Fibroblast of skin of right biceps (primary cell): Measurements from ENCODE around the gene QSER1.
"Not testable (repeated sequence)": the region's sequence is repeated elsewhere in the genome, so short reads cannot be mapped to it uniquely, and the experiment has no call there.

Source experiments
- DNase-seq: peaks from one replicate; pipeline ENCODE4 v3.0.0-alpha.2; 2013

Gene QSER1

GRCh38 chr11:32891657-32892354, 805 bp upstream of the QSER1 start:
- DNase-seq, result peak; percentile 40

GRCh38 chr11:32893093-32893342, 407 bp downstream of the QSER1 start:
- no peak for DNase-seq

DNA sequence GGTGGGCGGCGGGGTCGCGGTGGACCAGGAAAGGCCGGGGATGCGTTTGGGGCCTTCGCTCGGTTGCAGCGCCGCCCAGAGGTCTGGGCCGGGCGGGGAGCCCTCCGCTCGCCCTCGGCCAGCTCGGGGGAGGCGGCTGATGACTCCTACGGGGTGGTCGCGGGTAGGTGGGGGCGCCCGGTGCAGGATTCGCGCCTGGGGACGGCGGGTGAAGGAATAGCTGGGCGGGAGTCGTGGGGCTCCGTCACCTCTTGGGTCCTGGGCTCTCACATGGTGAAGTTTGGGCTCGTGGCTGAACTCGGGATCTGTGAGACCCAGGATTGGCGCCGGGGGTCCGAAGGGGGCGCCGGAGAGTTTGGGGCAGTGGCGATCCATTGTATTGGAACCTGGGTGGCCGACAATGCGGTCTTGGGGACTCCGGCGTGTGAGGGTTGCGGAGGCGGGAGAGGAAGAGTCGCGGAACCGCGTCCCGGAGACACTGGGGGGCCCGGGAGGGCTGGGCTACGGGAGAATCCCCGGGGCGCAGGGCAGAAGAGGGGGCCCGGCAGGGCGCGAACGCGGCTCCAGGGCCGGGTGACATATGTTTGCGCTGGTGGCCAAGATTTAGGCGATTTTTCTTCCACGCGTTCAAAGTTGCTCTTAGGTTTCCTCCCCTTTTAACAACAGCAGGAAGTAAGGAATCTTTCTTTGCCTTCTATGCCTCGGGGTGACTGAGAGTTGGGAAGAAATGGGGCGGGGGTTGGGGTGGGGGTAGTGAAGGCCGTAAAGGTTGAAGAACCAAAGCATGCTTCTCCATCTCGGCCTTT, 935 bp downstream of the QSER1 start:
- peak; percentile 51 for DNase-seq

DNA sequence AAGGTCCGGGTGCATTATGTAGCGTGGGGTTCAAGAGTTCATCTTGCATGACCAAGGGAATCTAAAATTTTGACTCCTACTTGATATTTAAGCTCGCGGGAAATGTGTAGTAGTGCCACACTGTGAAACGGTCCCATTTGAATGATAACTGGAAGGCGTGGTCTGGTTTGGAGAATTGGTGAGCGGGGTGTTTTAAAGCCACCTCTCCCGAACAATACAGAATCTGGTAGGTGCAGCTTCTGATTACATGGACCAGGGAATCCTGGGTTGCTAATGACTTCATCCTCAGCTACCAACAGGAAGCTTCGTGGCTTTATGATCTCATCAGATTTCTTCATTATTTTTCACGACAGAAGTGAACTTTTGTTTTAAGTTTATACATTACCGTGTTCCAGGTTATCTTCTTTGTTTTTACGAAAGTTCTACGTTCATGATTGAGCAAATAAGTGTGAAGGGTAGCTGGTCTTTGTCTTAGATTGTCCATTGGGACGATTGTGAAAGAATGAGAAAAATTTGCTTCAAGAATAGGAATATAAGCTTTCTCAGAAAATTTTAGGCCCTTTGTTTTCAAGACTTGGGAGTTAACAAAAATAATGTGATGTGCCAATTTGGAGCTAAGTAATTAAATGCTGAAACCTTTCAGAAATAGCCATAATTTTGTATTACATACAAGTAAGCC, 1.7 kb downstream of the QSER1 start:
- peak; percentile 86 for DNase-seq

- DNase-seq, result no peak
These were observed 2.3 kb downstream of the QSER1 start for GRCh38 chr11:32894921-32895320.

DNA sequence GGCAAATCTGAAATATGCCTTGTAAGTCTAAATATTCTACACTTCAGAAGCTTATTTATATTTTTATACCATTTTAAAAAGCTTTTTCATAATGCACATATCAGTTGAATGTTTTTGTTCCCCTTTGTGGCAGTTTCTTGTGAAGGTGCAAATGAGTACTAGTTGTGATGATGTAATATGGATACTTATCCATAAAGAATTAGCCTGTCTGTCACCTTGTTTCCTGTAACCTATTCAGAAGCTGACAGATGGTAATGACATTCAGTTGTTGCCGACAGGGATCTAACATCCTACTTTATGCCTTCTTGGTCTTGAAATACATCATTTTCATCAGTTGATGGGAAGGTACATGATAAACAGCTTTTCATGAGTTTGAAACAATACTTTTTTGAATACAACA, 2.9 kb downstream of the QSER1 start:
- no peak for DNase-seq

DNA sequence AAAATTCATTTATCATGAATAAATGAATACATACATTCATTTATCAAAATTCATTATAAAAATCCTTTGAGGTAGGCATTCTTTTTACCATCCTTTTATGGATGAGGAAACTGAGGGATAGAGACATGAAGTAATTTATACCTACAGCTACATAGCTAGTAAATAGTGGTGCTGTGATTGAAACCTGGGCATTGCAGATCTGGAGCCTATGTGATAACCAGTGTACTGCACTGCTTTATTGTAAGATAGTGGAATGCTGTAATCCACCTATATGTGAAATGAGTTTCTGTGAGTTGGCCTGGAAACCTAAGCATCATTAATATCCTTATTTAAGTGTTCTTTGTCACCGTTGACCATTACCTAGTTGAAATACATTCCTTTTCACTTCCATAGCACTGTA, 4.5 kb downstream of the QSER1 start:
- DNase-seq, result no peak

DNA sequence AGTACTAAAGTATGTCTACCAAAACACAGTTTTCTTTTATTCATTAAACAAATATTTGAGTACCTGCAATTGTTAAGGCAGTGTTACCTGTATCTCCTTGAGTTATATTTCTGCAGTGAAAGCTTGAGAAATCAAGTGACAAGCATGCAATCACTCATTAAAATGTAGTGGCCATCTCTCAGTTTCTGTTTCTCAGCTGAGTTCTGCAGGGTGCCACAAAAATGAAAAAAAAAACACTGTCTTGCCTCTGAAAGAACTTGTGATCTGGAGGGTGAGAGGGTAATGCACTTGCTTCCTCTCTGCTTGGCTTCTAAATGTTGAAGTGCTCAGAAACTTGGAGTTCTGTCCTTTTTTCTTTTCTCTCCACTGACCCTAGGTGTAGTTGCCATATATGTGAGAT, 6.8 kb downstream of the QSER1 start:
- no peak for DNase-seq

DNA sequence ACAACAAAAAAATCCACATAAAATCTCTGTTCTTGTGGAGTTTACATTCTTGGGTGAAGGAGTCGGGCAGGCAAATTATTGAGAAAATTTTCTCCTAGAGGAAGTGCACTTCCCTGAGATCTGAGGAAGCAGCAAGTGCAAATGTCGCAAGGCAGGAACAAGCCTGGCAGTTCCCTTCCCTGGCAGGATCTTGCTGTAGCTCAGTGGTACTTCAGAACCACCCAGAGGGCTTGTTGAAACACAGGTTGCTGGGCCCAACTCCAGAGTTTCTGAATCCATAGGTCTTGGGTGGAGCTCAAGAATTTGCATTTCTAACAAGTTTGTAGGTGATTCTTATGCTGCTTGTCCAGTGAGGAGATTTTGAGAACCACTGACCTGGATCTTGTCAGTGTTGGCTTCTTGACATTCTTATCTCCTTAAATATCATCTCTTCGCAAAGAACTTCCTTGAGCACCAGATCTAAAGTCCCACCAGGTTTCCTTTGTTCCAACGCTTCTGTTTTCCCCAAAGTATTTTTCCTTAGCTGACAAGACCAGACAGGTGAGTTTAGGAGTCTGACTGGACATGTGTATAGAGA, 9.6 kb downstream of the QSER1 start:
- DNase-seq, result no peak

DNA sequence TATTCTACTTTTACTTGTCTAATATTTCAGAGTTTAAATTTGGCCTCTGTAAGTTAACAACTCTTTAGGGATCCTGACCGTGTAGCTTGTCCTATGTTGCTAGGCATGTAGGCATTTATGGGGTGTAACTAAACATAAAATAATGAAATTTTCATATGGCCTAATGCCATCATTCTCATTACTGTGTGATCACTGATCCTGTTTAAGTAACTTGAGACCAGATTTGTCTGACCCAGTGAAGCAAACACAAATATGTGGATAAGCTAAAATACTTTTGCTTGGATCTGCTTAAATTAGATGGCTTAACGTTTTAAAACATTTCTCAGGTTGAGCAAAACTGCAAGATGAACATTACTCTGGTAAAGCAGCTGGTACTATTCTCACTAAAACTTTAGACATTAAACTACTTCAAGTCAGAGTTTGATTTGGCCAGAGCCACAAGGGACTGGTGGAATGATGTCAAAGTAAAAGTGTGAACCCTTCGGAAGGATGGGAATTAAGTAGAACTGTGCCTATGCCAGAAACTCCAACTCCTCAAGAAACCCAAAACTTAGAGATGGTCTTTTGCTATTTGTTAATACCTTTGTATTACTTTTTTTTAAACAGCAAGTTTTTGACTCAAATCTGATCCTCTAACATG, 12.5 kb downstream of the QSER1 start:
- DNase-seq, result no peak

DNA sequence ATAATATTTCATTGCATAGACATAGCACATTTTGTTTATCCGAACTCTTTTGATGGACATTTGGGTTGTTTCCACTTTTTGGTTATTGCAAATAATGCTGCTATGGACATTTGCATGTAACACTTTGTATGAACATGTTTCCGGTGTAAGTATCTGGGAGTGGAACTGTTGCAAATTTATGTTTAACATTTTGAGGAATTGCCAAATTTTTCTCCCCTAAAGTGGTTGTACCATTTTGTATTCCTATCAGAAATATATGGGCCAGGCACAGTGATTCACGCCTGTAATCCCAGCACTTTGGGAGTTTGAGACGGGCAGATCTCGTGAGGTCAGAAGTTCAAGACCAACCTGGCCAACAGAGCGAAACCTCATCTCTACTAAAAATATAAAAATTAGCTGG, 16.0 kb downstream of the QSER1 start:
- DNase-seq, result no peak

DNA sequence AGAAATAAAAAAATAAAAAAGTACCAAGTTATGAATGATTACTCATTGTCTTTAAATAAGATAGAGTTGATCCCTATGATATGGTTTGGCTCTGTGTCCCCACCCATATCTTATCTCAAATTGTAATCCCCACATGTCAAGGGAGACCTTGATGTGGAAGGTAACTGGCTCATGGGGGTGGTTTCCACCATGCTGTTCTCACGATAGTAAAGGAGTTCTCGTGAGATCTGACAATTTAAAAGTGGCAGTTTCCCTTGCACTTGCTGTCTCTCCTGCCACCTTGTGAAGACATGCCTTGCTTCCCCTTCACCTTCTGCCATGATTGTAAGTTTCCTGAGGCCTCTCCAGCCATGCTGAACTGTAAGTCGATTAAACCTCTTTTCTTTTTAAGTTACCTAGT, 18.8 kb downstream of the QSER1 start:
- DNase-seq, result no peak

DNA sequence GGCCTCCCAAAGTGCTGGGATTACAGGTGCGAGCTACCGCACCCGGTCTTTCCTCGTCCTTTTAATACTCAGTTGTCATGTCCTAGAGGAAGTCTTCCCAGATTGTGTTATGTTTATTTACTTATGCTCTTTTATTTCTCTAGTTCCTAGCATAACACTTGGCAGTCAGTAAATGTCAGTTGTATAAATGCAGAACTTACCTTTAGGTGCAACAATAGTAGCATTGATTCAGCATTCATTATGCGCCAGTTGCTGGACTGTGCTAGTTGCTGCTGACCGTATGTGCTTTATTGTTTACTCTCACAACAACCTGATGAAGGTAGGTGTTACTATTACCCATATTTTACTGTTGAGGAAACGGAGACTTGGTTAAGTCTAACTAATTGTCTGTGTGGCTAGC, 20.8 kb downstream of the QSER1 start:
- DNase-seq, result no peak

DNA sequence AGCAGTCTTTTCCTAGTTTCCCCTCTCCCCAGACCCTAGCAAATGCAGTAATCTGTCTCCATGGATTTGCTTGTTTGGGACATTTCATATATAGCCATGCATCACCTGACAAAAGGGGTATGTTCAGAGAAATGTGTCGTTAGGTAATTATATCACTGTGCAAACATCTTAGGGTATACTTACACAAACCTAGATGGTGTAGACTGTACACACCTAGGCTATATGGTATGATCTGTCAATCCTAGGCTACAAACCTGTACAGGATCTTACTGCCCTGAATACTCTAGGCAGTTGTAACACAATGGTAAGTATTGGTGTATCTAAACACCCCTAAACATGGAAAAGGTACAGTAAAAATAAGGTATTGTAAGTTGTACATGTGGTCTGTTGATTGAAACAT, 23.8 kb downstream of the QSER1 start:
- no peak for DNase-seq

GRCh38 chr11:32916994-32917393, 24.4 kb downstream of the QSER1 start:
- DNase-seq, result no peak

DNA sequence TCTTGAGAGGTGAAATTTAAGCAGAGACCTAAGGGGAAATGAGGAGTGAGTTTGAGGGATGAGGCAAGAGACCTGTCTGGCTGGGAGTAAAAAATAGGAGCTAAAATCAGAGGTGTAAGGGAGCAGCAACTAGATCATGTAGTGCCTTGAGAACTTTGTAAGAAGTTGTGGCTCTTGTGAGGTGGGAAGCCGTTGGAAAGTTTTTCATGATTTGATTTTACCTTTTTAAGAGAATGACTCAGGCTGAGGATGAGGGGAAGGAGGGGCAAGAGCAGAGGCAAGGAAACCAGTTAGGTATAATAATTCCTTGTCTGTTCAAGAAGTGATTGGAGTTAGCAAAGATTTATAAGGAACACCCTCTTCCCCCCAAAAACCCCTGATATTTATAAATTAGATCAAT, 25.8 kb downstream of the QSER1 start:
- no peak for DNase-seq

DNA sequence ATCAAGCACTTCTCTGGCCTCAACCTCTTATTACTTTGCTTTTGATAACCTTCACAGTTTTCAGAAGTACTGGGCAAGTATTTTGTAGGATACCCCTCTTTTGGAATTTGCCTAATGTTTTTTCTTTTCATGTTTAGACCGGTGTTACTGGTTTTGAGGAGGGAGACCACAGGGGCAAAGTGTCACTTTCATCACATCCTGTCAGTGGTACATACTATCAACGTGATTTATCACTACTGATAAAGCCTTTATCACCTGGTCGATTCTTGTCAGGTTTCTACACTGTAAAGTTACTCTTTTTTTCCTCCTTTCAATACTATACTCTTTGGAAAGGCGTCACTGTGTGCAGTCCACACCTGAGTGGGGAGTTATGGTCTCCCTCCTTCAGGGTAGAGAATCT, 26.7 kb downstream of the QSER1 start:
- no peak for DNase-seq

DNA sequence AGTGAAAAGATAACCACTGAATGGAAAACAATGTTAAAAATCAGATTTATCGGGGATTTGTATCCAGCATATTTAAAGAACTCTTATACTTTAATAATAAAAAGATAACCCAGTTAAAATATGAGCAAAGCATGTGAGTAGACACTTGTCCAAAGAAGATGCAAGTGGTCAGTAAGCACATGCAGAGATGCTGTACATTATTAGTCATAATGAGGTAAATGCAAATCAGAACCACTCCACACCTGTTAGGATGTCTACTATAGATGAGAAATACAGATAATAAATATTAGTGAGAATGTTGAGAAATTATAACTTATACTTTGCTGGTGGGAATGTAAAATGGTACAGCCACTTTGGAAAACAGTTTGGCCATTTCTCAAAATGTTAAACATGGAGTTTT, 28.0 kb downstream of the QSER1 start:
- no peak for DNase-seq

DNA sequence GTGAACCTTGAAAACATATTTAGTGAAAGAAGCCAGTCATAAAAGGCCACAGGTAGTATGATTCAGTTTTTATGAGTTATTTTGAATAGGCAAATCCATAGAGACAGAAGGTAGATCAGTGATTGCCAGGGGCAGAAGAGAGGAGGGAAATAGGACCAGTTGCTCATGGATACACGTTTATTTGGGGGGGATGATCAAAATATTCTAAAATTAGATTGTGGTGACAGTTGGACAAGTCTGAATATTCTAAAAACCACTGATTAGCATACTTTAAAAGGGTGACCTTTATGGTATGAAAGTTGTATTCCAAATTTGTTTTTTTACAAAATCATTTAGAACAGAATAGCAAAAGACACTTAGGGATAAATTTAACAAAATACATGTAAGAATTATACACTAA, 28.6 kb downstream of the QSER1 start:
- no peak for DNase-seq

- DNase-seq, result peak; percentile 7
These were observed 39.0 kb downstream of the QSER1 start for GRCh38 chr11:32931606-32932005.

DNA sequence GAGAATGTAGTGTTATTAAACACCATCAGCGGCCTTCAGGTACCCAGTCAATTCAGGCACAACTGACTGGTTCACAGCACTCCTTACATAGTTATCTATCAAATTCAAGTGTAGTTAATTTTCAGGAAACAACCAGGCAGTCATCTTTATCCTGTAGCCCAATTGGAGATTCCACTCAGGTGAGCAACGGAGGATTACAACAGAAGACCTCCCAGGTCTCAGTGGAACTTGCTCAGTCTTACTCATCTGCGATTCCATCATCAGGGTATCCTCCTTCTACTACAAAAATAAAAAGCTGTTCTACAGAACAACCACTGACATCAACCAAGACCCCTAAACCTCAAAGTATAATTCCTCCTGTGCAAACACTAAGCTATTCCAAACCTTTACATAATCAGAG, 39.6 kb downstream of the QSER1 start:
- DNase-seq, result no peak

DNA sequence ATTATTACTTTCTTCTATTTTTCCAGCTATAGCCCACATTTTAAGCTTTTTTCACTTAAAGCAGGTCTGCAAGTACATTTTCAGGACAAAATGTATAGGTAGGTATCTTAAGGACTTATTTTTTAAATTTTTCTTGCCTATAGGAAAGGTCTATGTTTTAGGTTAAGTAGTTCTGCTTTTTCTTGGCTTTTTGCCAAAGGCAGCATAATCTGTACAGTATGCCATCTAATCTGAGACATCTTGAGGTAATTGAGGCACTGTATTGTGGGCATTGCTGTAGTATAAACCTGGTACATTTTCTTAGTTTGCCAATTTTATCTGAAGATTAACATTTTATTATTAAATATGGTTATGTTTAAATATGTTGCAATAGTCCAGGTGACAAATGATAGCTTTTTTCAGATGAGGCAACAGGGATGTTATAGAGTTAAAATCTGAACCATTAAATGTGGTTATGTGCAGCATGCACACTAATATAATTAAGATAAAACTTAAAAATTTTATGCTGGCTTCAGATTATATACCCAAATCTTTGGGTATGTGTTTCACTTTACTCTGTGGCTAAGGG, 42.9 kb downstream of the QSER1 start:
- DNase-seq, result no peak

DNA sequence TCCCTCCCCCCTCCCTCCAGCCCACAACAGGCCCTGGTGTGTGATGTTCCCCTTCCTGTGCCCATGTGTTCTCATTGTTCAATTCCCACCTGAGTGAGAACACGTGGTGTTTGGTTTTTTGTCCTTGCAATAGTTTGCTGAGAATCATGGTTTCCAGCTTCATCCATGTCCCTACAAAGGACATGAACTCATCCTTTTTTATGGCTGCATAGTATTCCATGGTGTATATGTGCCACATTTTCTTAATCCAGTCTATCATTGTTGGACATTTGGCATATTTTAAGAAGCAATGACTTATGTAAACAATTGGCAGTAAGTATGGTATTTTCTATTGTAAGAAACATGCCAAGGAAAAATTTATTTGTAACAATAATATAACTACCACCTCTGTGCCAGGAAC, 43.6 kb downstream of the QSER1 start:
- DNase-seq, result not testable (repeated sequence)
